Spleen (tissue), 7 donors: ENCODE data around the gene RNF222.

ENCODE experiments used
- CTCF ChIP-seq, 11 experiments: fragments of 200-600 bp in 7 of 11; fragments of 450-650 bp in 4 of 11; sonication (generic) in 4 of 11; IDR thresholded peaks in 8 of 11; conservative IDR thresholded peaks in 3 of 11; 1 replicate in 7 of 11; 2 replicates in 4 of 11; pipeline versions ENCODE4 v1.4.0 to v1.8.0; 2016 to 2021; ENCODE audit warnings: antibody characterized with exemption in 11 of 11, inconsistent platforms in 4 of 11, mild to moderate bottlenecking in 1 of 11
- POLR2A ChIP-seq, 3 donors: fragments of 450-650 bp; IDR thresholded peaks; one replicate each; pipeline ENCODE4 v1.5.1; 2017; ENCODE audit warnings: antibody characterized with exemption in 3 of 3, mild to moderate bottlenecking in 1 of 3
- POLR2AphosphoS5 ChIP-seq, 3 donors: sonication (generic); formaldehyde crosslinking; IDR thresholded peaks; one replicate each; pipeline ENCODE4 v1.5.1; 2017; ENCODE audit warnings: antibody characterized with exemption in 3 of 3
- donor health status: DM: no; HTN: no; CAD: no; lungs with moderate emphysema.
- donor health status: DM: no; HTN: no; CAD: no.
- donor health status: DM: no; HTN: no; CAD: no.

- TF ChIP-seq CTCF (IDR thresholded peaks at IDR 0.05 in 8 of 11, conservative IDR thresholded peaks at IDR 0.05 in 3 of 11) (no peak), POLR2A (IDR thresholded peaks at IDR 0.05) (no peak), POLR2AphosphoS5 (IDR thresholded peaks at IDR 0.05) (no peak)
These were observed 3.5 kb upstream of the RNF222 start for GRCh38 chr17:8401107-8401506.
